Right hindlimb (tissue), 1 donor: ENCODE results near the gene PRPS1.
"Not testable (repeated sequence)": the region's sequence is repeated elsewhere in the genome, so short reads cannot be mapped to it uniquely, and the experiment has no call there.

ENCODE experiments used
- DNase-seq: peaks from one replicate; pipeline ENCODE4 v3.0.0-alpha.2; 2018

The PRPS1 gene

GRCh38 chrX:107627838-107628661, at the start of gene PRPS1:
PRPS1 (plus strand) TSS chrX:107628510; CDS start chrX:107628629, 119 bp downstream.
- peak; percentile 95 for DNase-seq

DNA sequence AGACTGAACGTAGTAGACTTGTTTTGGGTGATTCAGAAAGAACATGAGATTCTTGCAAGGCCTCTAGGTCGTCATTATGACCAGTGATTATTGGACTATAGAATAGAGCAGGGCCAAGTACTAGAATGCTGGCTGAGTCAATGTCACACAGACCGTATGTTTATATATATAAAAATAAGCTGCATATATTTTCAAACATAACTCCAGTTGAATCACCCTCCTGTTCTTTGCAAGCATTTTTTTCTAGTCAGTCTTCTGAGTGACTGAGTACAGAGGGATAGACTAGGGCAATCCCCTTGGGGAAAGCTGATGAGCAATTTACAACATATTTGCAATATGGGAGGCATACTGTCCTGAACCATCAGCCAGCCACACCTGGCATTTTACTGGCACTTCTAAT, 48.4 kb upstream of the PRPS1 start:
- no peak for DNase-seq

GRCh38 chrX:107581923-107582322, 46.4 kb upstream of the PRPS1 start:
- no peak for DNase-seq

- DNase-seq: no peak
Observed at GRCh38 chrX:107589243-107589642, 39.1 kb upstream of the PRPS1 start.

GRCh38 chrX:107596651-107597050, 31.7 kb upstream of the PRPS1 start:
- no peak for DNase-seq

DNA sequence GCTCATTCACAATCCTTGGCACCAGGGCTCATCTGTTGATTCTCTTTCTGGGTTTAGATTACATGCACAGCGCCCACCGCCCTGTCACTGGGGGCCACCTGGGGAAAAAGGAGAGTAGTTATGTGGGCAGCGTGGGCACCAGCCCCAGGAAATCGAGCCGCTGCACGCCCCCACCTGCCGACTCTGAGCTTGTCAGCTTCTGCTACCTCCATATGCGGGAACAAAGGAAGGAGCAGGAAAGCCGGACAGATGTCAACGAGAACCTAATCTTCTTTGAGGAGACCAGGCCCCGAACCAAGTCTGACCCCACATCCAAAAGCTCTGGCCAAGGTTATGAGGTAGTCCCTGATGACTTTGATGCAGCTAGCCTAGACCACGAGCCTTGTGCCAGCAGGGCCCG, 31.0 kb upstream of the PRPS1 start:
- no peak for DNase-seq

DNA sequence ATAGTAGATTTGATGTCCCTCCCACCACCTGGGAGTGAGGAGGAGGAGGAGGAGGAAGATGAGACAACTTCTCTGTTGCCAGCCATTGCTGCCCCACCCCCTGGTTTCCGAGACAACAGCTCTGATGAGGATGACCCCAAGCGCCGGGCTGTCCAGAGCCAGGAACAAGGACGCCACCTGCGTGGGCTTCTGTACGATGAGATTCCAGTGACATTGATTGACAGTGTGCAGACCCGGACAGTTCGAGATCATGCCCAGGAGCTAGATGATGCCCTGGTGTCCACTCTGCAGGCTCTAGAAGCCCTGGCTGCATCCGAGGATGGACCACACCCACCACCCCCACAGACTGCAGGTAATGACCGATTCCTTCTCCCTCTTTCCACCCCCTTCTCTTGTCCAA, 30.5 kb upstream of the PRPS1 start:
- no peak for DNase-seq

DNA sequence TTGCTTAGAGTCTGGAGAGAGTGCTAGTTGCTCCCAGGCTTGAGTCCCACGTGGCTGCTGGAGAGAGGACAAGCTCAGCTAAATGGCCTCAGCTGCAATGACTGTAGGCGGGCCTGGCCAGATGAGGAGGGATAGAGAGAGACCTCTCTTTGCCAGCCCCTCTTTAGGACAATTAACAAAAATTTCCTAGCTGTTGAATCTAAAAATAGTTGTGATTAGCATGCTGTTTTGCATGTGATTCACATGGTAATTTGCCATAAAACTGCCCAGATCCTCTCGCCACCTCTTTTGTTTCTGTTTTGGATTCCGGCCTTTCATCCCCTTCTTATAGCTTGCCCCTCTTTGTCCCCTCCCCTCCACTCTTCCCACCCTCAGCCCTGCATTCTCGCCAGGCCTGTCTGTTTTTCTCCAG, 28.9 kb upstream of the PRPS1 start:
- no peak for DNase-seq

DNA sequence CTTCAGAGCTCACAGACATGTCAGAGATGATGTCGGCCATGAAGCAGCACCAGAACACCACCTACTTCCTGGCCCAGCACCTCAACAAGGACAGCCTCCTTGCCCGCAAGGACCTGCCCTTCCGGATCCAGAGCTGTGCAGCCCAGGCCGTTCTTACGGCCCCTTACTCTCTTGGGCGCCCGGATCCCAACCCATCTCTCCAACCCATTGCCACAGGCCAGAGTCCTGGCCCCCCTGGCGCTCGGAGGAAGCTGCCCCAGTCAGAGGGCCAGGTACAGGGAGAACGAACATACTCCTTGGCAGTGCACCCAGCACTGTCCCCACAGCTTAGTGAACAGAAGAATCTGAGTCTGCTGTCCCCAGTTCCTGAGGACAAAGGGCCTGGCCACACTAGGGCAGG, 27.9 kb upstream of the PRPS1 start:
- no peak for DNase-seq

DNA sequence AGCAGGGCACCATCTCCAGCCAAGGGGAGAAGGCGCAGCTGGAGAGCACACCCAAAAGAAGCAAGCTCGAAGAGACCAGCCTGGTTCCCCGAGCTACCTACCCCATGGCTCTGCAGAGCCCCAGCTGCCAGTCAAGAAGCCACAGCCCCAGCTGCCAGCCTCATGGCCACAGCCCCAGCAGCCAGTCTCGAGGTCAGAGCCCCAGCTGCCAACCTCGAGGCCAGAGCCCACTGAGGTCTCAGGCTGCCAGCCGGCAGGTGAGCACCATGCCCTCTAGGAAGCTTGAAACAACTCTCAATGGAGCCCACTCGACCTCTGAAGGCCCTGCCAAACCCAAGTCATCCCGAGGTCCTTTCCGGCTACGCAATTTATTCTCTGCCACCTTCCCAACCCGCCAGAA, 27.0 kb upstream of the PRPS1 start:
- no peak for DNase-seq

DNA sequence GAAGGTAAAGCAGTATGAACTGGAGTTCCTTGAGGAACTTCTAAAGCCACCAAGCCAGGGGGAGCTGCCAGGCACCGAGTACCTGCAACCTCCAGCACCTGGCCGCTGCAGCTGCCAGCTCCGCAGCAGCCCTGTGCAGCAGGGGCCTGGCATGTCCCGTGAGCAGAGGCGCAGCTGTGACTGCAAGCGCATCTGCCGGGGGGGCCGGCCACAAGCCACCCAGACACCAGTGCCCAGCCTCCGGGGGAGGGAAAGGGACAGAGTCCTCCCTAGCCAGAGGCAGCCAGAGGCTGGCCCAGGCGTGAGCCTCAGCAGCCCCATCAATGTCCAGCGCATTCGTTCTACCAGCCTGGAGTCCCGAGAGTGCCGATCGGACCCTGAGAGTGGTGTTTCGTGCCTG, 26.6 kb upstream of the PRPS1 start:
- no peak for DNase-seq

DNA sequence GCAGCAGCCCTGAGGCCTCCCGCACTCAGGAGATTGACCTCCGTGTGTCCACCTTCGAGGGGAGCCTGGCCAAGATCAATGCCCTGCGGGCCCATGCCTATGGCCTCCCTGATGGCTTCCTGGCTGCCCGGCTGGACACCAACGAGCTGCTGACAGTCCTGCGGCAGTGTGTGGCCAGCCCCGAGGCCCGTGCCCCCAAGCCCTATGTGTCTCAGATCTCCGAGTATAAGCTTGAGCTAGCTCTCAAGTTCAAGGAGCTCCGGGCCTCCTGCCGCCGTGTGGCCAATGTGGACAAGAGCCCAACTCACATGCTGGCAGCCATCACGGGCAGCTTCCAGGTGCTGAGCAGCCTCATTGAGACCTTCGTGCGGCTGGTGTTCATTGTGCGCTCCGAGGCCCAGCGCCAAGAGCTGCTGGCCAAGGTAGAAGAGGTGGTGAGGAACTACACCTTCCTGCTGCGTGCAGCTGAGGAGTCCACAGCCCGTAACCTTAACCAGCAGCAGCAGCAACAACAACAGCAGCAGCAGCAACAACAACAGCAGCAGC, 25.5 kb upstream of the PRPS1 start:
- no peak for DNase-seq

DNA sequence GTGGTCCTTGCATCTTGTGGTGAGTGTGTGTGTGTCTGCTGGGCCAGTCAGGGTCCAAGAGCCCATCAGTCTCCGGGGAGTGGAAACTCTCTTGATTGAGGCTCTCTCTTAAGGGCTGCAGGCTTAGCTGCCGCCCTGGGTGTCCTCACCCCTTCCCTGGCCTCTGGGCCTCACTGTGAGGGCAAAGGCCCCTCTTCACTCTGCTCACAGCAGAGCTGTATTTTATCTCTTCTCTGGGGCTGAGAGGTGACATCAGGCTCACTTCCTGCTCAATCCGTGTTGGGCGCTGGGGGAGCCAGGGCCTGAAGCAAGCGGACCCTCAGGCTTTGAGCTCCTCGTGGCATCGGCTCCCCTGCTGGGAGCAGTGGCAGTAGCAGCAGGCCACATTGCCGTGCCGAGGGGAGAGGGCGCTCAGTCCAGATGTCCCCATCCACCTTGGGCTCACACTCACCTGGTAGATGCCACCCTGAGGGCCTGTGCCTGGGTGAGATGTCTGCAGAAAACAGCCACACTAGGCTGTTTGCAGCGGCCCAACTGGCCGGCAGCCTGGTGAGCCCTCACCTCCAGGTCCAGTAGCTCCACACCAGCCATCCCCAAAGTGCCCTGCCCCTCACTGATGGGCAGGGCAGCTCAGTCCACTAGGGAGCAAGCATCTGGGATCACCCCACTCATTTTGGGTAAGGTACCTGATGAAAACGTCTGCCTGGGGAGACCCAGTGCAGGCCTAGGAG, 24.7 kb upstream of the PRPS1 start:
- DNase-seq: no peak

DNA sequence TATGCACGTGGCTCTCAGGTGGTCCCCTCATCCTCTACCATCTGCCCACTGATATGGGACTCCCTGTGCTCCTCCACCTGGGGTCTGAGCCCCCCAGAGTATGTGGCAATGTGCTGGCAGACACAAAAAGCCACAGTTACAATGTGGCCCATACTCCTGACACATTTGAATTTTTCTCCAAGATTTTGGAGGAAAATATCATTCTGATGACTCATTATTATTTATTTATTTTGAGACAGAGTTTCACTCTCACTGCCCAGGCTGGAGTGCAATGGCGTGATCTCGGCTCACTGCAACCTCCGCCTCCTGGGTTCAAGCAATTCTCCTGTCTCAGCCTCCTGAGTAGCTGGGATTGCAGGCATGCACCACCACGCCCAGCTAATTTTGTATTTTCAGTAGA, 19.2 kb upstream of the PRPS1 start:
- not testable (repeated sequence) for DNase-seq

GRCh38 chrX:107610667-107611066, 17.6 kb upstream of the PRPS1 start:
- no peak for DNase-seq

GRCh38 chrX:107619885-107620322, 8.4 kb upstream of the PRPS1 start:
- DNase-seq: no peak

DNA sequence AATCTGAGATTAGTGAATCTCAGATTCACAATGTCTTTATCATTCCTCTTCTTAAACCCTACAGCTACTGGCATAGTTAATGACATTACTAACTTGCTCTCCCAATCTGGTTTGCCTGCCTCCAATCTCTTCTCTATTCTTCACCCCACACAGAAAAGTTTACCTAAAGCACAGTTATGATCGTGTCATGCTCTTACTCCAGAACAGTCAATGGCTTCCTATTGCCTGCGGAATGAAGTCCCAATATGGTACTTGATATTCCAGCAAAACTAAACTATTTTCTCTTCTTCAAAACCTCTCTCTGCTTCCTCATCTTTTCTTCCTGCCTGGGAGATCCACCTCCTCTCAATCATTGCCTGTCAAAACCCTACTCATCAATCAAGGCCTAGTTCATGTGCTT, 3.4 kb upstream of the PRPS1 start:
- DNase-seq: no peak

GRCh38 chrX:107625739-107626138, 2.6 kb upstream of the PRPS1 start:
- DNase-seq: no peak

- no peak for DNase-seq
Observed at GRCh38 chrX:107626481-107626880, 1.8 kb upstream of the PRPS1 start.

DNA sequence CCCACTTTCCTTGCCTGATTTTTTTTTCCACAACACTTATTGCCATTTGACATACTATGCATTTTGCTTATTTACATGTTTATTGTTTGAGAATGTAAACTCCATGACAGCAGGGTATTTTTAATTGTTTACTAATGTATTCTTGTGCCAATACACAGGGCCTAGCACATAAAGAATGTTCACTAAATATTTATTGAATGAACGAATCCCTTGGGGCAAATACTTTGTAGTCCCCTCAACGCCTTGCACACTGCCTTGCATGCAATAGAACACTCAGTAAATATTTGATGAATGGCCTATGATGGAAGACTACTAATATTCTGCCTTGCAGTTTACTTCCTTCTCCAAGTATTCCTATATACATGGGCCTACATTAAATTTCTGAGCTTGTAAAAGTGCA, 1.4 kb upstream of the PRPS1 start:
- no peak for DNase-seq

DNA sequence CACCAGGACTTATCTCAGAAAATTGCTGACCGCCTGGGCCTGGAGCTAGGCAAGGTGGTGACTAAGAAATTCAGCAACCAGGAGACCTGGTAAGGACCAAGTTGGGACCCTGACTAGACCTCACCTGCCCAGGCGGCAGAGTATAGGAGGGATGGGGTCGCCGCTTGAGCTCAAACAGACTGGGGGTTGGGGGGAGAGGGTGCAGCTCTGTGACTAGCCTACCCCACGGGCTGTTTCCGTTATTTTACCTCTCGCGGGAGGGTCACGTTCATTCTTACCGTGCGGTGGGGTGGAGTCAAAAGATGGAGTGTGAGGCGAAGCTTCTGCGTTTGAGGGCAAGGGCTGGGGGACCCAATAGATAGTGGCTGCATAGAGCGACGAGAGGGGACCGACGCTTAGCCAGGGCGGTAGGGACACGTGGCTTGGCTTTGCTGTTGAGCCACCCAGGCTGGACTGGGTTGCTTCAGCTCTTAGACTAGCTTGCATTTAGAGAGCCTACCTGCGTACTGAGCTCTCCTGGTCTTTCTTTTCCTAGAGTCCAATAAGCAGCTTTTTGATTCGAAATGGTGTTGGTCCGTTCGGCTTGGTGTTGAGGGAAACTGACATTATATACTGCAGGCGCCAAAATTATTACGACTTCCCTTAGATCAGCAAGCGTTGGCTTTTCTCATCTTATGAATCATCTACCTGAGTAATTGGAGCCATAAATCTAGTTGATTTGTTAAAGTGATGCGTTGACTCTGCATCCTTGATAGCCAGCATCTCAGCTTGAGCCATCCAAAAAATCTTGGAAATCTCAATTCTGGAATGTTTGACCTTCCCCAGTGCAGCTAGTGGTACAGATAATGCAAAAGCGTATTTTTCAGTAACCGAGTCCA, 591 bp downstream of the PRPS1 start:
- peak; percentile 38 for DNase-seq

- DNase-seq: no peak
Observed at GRCh38 chrX:107629540-107629909, 1.2 kb downstream of the PRPS1 start.
